Measurements from ENCODE around the gene TMLHE.
"Not testable (repeated sequence)": the region's sequence is repeated elsewhere in the genome, so short reads cannot be mapped to it uniquely, and the experiment has no call there.

GRCh38 chrX:155635019-155635418 is 22.3 kb upstream of the TMLHE start:
- not testable (repeated sequence) for TF ChIP-seq CTCF, EP300, POLR2A, POLR2AphosphoS5 (IDR thresholded peaks at IDR 0.05)

Data from upper lobe of left lung (tissue), 4 donors.